ENCODE measurements around the gene LPCAT2. TPM values are rescaled to one million over a fixed set of nuclear protein-coding genes. Genes with fewer than 3 reads are reported as not detected.

The LPCAT2 gene
- total RNA-seq, 2 donors from 2014 or later: 0.37 to 1.2 TPM

DNA sequence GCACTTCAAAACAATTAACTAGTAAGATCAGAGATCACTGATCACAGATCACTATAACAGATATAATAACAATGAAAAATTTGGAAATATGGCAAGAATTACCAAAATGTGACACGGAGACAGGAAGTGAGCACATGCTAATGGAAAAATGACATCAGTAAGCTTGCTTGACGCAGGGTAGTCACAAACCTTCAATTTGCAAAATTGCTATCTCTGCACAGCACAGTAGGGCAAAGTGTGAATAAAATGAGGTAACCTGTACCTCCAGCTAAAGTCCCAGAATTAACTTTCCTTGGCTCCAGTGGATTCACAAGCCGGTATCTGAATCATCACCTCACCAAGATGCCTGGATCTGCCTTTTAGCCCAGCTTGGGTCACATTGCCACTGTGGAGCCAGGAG lies 34.1 kb upstream of the LPCAT2 start:
- no peaks in the 10 kb centered on the region for H3K9me3 ChIP-seq (ENCODE audit: control insufficient read depth, low read length, poor library complexity, severe bottlenecking)
- no peak for DNase-seq
- Mint-ChIP-seq H3K4me1 (no peaks in the 10 kb centered on the region), H3K4me3 (no peak overlapping the region), H3K27ac (no peak overlapping the region), H3K36me3 (ENCODE audit: low read depth) (peaks cover 5% of the 10 kb centered on the region), H3K27me3 (peaks cover 42% of the 10 kb centered on the region)
- no peak for ATAC-seq

DNA sequence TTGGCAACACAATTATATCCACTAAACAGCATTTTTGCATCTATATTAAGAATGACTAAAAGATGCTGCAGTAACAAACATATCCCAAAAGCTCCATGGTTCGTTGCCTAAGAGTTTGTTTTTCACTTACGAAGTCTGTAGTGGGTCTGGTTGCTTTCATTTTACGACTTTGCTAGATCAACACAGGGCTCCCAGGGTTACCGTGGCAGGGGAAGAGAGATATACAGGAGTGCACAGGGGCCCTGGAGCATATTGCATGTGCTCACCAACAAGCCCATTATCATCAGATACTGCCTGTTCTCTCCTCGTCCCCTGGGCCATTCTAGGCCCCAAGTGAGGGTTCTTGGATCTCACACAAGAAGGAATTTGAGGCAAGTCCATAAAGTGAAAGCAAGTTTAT lies 33.0 kb upstream of the LPCAT2 start:
- DNase-seq (no peak), ATAC-seq (no peak)
- no peaks in the 10 kb centered on the region for H3K4me1 Mint-ChIP-seq
- H3K27me3 Mint-ChIP-seq: peaks cover 49% of the 10 kb centered on the region
- no peak overlapping the region for H3K27ac Mint-ChIP-seq
- H3K4me3 Mint-ChIP-seq: no peak overlapping the region
- H3K9me3 ChIP-seq (ENCODE audit: control insufficient read depth, low read length, poor library complexity, severe bottlenecking): no peaks in the 10 kb centered on the region
- H3K36me3 Mint-ChIP-seq (ENCODE audit: low read depth): peaks cover 5% of the 10 kb centered on the region

DNA sequence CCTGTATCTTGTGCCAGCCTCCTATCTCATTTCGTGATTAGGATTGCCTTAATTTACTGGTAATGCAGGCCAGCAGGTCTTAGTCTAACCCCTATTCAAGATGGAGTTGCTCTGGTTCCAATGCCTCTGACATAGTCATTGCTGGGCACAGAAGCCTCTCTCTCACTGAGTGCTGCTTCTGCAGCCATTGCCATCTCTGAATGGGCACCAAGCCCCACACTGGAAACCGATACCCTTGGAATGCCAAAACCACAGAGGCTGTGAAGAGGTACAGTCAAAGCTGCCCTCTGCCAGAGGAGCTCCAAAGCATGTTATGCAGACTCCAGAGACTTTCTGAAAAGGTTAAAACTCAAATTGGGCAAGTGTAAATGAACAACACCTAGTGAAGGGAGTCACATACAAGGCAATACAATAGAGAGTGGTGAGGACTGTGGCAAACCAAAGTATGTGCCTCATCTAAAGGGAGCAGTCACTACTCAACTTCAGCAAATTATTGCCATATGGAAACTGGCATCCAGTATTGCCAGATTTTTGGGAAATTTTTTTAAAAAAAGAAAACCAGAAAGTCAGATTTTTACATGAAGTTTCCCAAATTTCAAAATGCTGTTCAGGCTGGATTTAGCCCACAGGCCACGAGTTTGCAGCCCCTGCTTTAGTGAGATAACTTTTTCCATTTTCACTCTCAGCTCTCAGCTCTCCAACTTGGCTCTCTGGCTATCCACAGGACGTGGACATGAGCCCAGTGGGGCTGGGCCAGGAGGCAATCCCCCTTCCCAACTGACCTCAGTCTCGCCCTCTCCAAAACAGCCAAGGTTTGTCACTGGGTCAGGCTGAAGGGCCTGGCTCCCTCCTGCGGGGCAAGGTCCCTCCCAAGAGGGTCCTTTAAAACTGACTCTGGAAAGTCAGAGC lies 32.0 kb upstream of the LPCAT2 start:
- DNase-seq (no peak), ATAC-seq (no peak)
- H3K4me1 Mint-ChIP-seq: no peaks in the 10 kb centered on the region
- H3K9me3 ChIP-seq (ENCODE audit: control insufficient read depth, low read length, poor library complexity, severe bottlenecking): no peaks in the 10 kb centered on the region
- H3K27ac Mint-ChIP-seq: no peak overlapping the region
- peaks cover 5% of the 10 kb centered on the region for H3K36me3 Mint-ChIP-seq (ENCODE audit: low read depth)
- H3K27me3 Mint-ChIP-seq: peaks cover 51% of the 10 kb centered on the region
- H3K4me3 Mint-ChIP-seq: no peak overlapping the region

DNA sequence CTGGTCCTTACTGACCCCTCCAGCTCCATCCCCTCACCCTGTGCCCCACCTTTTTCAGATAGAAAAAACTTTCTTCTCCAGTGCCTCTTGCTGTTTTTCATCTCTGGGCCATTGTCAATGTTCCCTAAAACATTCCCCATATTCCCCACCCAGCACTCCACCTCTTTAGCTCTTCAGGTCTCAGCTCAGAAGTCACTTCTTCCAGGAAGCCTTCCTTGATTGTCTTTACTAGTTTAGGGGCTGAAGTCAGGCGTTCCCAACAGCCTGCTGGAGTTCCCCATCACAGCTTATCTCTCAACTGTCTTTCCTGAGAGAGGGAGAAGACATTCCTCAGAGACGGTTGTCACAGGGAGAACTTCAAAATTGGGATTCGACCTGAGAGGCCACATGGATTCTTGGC lies 31.1 kb upstream of the LPCAT2 start:
- Mint-ChIP-seq H3K36me3 (ENCODE audit: low read depth) (peaks cover 5% of the 10 kb centered on the region), H3K27me3 (peaks cover 51% of the 10 kb centered on the region), H3K4me1 (no peaks in the 10 kb centered on the region), H3K27ac (no peak overlapping the region), H3K4me3 (no peak overlapping the region)
- ATAC-seq: no peak
- no peak for DNase-seq
- H3K9me3 ChIP-seq (ENCODE audit: control insufficient read depth, low read length, poor library complexity, severe bottlenecking): no peaks in the 10 kb centered on the region

DNA sequence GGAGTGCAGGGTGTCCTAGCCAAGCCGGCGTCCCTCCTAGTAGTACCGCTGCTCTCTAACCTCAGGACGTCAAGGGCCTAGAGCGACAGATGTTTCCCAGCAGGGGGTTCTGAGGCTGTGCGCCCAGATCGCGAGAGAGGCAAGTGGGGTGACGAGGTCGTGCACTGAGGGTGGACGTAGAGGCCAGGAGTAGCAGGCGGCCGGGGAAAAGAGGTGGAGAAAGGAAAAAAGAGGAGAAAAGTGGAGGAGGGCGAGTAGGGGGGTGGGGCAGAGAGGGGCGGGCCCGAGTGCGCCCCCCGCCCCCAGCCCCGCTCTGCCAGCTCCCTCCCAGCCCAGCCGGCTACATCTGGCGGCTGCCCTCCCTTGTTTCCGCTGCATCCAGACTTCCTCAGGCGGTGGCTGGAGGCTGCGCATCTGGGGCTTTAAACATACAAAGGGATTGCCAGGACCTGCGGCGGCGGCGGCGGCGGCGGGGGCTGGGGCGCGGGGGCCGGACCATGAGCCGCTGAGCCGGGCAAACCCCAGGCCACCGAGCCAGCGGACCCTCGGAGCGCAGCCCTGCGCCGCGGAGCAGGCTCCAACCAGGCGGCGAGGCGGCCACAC lies 29.9 kb upstream of the LPCAT2 start, which contains the start of gene MMP2:
TSS of gene MMP2 (plus strand) at position 372 of the 603 bp plus-strand sequence. CDS start 282 bp downstream, outside the sequence.
- H3K27ac Mint-ChIP-seq: no peak within 1 kb of the TSS

GRCh38 chr16:55479430-55480140 lies 29.3 kb upstream of the LPCAT2 start:
- H3K4me1 Mint-ChIP-seq: no peaks in the 10 kb centered on the region
- ATAC-seq: no peak
- H3K27me3 Mint-ChIP-seq: peaks cover 46% of the 10 kb centered on the region
- no peak overlapping the region for H3K27ac Mint-ChIP-seq
- peaks cover 5% of the 10 kb centered on the region for H3K36me3 Mint-ChIP-seq (ENCODE audit: low read depth)
- no peak overlapping the region for H3K4me3 Mint-ChIP-seq
- no peak for DNase-seq
- no peaks in the 10 kb centered on the region for H3K9me3 ChIP-seq (ENCODE audit: control insufficient read depth, low read length, poor library complexity, severe bottlenecking)

More for the DNA sequence above, 29.9 kb upstream of the LPCAT2 start, which contains the start of gene MMP2:
- DNase-seq: no peak
- Mint-ChIP-seq H3K4me1 (no peaks in the 10 kb centered on the region), H3K4me3 (no peak within 1 kb of the TSS), H3K27me3 (peaks cover 51% of the 10 kb centered on the region), H3K36me3 (ENCODE audit: low read depth) (peaks cover 5% of the 10 kb centered on the region)
- no peaks in the 10 kb centered on the region for H3K9me3 ChIP-seq (ENCODE audit: control insufficient read depth, low read length, poor library complexity, severe bottlenecking)
- no peak for ATAC-seq

- H3K9me3 ChIP-seq (ENCODE audit: control insufficient read depth, low read length, poor library complexity, severe bottlenecking): no peaks in the 10 kb centered on the region
- H3K4me3 Mint-ChIP-seq: no peak overlapping the region
- no peak overlapping the region for H3K27ac Mint-ChIP-seq
- H3K27me3 Mint-ChIP-seq: peaks cover 46% of the 10 kb centered on the region
- no peak for ATAC-seq
- DNase-seq: no peak
- H3K36me3 Mint-ChIP-seq (ENCODE audit: low read depth): peaks cover 5% of the 10 kb centered on the region
- no peaks in the 10 kb centered on the region for H3K4me1 Mint-ChIP-seq
Measured at GRCh38 chr16:55480228-55480655, 28.6 kb upstream of the LPCAT2 start.

GRCh38 chr16:55481023-55481422 lies 27.8 kb upstream of the LPCAT2 start:
- H3K4me1 Mint-ChIP-seq: no peaks in the 10 kb centered on the region
- H3K27me3 Mint-ChIP-seq: peaks cover 41% of the 10 kb centered on the region
- peaks cover 5% of the 10 kb centered on the region for H3K36me3 Mint-ChIP-seq (ENCODE audit: low read depth)
- H3K4me3 Mint-ChIP-seq: no peak overlapping the region
- DNase-seq: no peak
- no peak overlapping the region for H3K27ac Mint-ChIP-seq
- H3K9me3 ChIP-seq (ENCODE audit: control insufficient read depth, low read length, poor library complexity, severe bottlenecking): no peaks in the 10 kb centered on the region
- ATAC-seq: no peak

DNA sequence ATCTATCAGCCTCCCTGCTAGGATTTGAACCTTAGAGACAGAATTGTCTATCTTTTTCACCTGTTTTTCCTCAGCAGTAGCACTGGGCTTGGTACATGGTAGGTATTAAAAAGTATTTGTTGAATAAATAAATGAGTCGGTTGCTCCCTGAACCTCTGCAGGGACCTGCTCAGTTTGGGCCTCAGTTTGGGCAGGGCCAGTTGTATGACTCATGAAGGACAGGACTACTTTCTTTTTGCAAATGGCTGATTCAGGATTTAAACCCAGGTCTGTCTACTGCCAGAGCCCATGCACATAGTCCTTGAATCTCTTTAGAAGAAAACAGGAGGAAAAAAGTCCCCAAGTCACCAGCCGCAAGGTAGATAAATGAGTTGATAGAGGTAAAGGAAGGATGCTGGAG lies 26.8 kb upstream of the LPCAT2 start:
- H3K9me3 ChIP-seq (ENCODE audit: control insufficient read depth, low read length, poor library complexity, severe bottlenecking): no peaks in the 10 kb centered on the region
- H3K4me1 Mint-ChIP-seq: no peaks in the 10 kb centered on the region
- DNase-seq (no peak), ATAC-seq (no peak)
- peaks cover 32% of the 10 kb centered on the region for H3K27me3 Mint-ChIP-seq
- H3K4me3 Mint-ChIP-seq: no peak overlapping the region
- no peak overlapping the region for H3K27ac Mint-ChIP-seq
- H3K36me3 Mint-ChIP-seq (ENCODE audit: low read depth): peaks cover 5% of the 10 kb centered on the region

DNA sequence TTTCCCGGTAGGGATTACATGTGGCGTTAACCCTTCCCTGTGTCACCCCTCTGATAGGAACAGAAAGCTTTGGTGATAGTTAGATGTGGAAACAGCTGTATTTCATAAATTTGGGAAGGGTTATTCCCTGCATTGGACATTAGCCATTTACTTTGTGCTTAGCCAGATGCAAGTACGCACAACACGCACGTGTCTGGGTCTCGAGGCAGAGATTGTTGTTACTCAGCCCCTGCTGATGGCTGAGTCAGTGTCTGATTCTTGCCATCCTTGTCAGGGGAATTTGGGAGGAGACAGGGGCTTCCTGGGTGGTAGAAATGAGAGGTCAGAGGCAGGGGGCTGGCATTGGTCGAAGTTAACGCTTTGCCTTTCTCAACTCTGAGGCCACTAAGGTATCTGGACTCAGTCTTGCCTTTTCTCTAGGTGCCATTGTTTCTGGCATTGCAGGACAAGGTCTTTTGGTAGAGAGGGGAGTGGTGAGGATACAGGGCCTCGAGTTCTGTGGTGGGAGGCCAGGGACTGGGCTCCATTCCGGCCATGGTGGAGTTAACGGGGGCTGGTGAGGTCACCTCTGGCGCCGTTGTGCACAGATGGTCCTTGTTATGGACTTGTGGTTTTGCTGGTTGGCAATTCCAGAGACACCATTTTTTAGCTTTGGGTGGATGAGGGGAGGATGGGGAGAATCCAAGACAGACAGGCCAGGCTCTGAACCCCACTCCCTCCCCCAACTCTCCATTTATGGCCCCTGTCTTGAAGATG lies 21.6 kb upstream of the LPCAT2 start:
- Mint-ChIP-seq H3K4me1 (no peaks in the 10 kb centered on the region), H3K36me3 (ENCODE audit: low read depth) (no peaks in the 10 kb centered on the region), H3K27me3 (peaks cover 18% of the 10 kb centered on the region), H3K4me3 (no peak overlapping the region), H3K27ac (no peak overlapping the region)
- DNase-seq (no peak), ATAC-seq (no peak)
- H3K9me3 ChIP-seq (ENCODE audit: control insufficient read depth, low read length, poor library complexity, severe bottlenecking): no peaks in the 10 kb centered on the region

DNA sequence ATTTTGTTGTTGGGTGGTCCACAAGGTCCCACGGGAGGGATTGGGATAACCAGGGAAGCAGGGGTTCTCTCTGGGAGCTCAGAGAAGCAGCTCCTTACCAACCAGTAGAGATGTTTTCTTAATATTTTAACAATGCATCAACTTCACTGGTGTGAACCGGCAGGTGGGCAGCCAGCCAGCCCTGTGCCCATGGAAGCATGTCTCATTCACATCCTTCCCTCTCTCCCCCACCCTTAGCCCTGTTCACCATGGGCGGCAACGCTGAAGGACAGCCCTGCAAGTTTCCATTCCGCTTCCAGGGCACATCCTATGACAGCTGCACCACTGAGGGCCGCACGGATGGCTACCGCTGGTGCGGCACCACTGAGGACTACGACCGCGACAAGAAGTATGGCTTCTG lies 20.6 kb upstream of the LPCAT2 start:
- H3K9me3 ChIP-seq (ENCODE audit: control insufficient read depth, low read length, poor library complexity, severe bottlenecking): no peaks in the 10 kb centered on the region
- Mint-ChIP-seq H3K36me3 (ENCODE audit: low read depth) (no peaks in the 10 kb centered on the region), H3K27me3 (peaks cover 24% of the 10 kb centered on the region), H3K4me3 (no peak overlapping the region), H3K27ac (no peak overlapping the region), H3K4me1 (no peaks in the 10 kb centered on the region)
- ATAC-seq (no peak), DNase-seq (no peak)

GRCh38 chr16:55489119-55489955 lies 19.5 kb upstream of the LPCAT2 start:
- H3K9me3 ChIP-seq (ENCODE audit: control insufficient read depth, low read length, poor library complexity, severe bottlenecking): no peaks in the 10 kb centered on the region
- H3K4me1 Mint-ChIP-seq: no peaks in the 10 kb centered on the region
- no peaks in the 10 kb centered on the region for H3K36me3 Mint-ChIP-seq (ENCODE audit: low read depth)
- ATAC-seq (no peak), DNase-seq (no peak)
- peak overlapping the region; percentile 15 for H3K4me3 Mint-ChIP-seq
- no peak overlapping the region for H3K27ac Mint-ChIP-seq
- H3K27me3 Mint-ChIP-seq: peaks cover 26% of the 10 kb centered on the region
